Endometrial microvascular endothelial cells (primary cell): ENCODE results near the gene MAML2. TPM values are rescaled to one million over a fixed set of nuclear protein-coding genes. Genes with fewer than 3 reads are reported as not detected.

ENCODE experiments used
- in situ Hi-C: cut with HindIII; loops from 2 replicates; pipeline ENCODE4 v1.10.0; 2017; ENCODE audit warnings: low sequenced_read_pairs, low pct_unique_long_range_greater_than_20kb; ENCODE audit errors: inconsistent ontology term
- total RNA-seq: library from RNA; depleted of rRNA; stranded (reverse); fragments of >200 nt; gene quantifications from one replicate; pipeline ENCODE4 v1.2.3, GENCODE V29; 2015; ENCODE audit errors: inconsistent ontology term

Gene MAML2
- total RNA-seq, result 4.0 TPM

- in situ Hi-C loops, result no loop called here
These were observed at the start of gene MAML2 for GRCh38 chr11:96342961-96343711. MAML2 (minus strand) TSS chr11:96343195; CDS start chr11:96341895, 1,300 bp downstream.

GRCh38 chr11:96391698-96392307, 48.8 kb upstream of the MAML2 start:
- in situ Hi-C loops, result no loop called here

GRCh38 chr11:96390488-96390792, 47.4 kb upstream of the MAML2 start:
- in situ Hi-C loops, result no loop called here

- in situ Hi-C loops, result no loop called here
These were observed 46.9 kb upstream of the MAML2 start, which contains the start of the genes CCDC82 and JRKL for GRCh38 chr11:96389720-96390487. CCDC82 (minus strand) TSS chr11:96389912; CDS start chr11:96384747, 5,165 bp downstream. JRKL (plus strand) TSS chr11:96390013; CDS start chr11:96390650, 637 bp downstream.

GRCh38 chr11:96388891-96389719, 46.1 kb upstream of the MAML2 start:
- in situ Hi-C loops, result no loop called here

GRCh38 chr11:96385187-96385586, 42.2 kb upstream of the MAML2 start:
- in situ Hi-C loops, result no loop called here

GRCh38 chr11:96384156-96384555, 41.2 kb upstream of the MAML2 start:
- in situ Hi-C loops, result no loop called here

GRCh38 chr11:96376796-96377195, 33.8 kb upstream of the MAML2 start:
- in situ Hi-C loops, result no loop called here

- in situ Hi-C loops, result no loop called here
These were observed 30.8 kb upstream of the MAML2 start for GRCh38 chr11:96373826-96374225.

- in situ Hi-C loops, result no loop called here
These were observed 24.3 kb upstream of the MAML2 start for GRCh38 chr11:96367342-96367741.

GRCh38 chr11:96366024-96366423, 23.0 kb upstream of the MAML2 start:
- in situ Hi-C loops, result no loop called here

GRCh38 chr11:96365493-96365892, 22.5 kb upstream of the MAML2 start:
- in situ Hi-C loops, result no loop called here

- in situ Hi-C loops, result no loop called here
These were observed 18.8 kb upstream of the MAML2 start for GRCh38 chr11:96361778-96362177.

- in situ Hi-C loops, result no loop called here
These were observed 15.3 kb upstream of the MAML2 start for GRCh38 chr11:96358321-96358720.

- in situ Hi-C loops, result no loop called here
These were observed 14.8 kb upstream of the MAML2 start for GRCh38 chr11:96357794-96358193.

GRCh38 chr11:96356848-96357247, 13.9 kb upstream of the MAML2 start:
- in situ Hi-C loops, result no loop called here

- in situ Hi-C loops, result no loop called here
These were observed 708 bp downstream of the MAML2 start for GRCh38 chr11:96342014-96342960.
